Measurements from ENCODE around the gene GMPR2.
A peak's percentile ranks its signal among the peaks of the same experiment; 100 is the strongest.
"Not testable (repeated sequence)": the region's sequence is repeated elsewhere in the genome, so short reads cannot be mapped to it uniquely, and the experiment has no call there.

The GMPR2 gene

DNA sequence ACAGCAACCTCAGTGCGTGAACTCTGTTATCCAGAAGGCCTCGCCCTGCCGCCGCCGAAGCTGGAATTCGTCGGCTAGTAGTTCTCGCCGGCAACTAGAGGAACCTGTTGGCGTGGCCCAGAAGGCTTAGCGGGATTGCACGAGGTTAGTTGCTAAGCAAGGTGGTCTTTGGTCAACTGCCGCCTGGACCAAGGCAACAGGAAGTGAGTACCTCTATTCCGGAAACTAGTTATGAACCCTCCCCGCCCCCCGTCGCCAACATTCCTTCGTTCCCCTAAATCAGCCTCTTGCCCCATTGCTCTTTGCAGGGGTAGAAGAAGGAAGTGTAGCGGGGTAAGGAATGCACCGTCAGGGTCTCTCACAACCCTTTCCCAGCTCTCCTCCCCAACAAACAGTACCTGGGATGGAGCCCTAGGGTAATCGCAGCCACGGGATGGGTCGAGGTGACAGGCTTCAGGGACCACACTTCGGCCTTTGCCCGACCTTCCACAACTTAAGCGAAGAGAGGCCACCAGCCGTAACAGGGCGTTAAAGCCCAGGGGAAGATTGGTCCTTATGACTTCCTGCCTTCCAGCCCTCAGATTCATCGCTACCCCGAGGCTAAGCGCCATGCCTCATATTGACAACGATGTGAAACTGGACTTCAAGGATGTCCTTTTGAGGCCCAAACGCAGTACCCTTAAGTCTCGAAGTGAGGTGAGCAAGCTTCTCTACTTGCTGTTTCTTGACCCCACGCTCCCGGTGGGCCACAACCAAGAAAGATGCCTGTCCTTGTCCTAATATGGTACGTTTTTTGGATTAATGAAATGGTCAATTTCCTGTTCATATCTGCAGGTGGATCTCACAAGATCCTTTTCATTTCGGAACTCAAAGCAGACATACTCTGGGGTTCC lies at the start of gene GMPR2:
TSS of gene GMPR2 (plus strand) at position 285 of the 893 bp plus-strand sequence. CDS start at position 610, 325 bp downstream.
- DNase-seq = peak; percentile 77

DNA sequence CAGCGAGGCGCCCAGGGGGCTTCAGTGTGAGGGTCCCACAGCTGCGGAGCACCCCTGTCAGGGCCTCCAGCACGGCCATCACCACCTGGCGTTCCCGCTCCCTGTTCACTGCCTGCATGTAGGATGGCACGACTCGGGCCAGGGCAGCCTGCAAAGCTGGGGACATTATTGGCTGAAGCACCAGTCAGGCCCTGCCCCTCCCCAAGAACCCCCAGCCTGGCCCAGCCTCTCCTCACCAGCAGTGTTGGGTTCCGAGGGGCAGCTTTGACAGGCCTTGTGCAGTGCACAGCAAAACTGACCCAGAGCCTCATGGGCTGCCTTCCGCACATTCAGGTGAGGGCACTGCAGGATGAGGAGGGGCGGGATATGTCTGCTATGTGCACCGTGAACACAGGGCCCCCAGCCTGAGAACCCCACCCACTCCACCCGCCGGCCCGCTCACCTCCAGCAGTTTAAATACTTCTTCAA lies 49.7 kb upstream of the GMPR2 start:
- DNase-seq = no peak

DNA sequence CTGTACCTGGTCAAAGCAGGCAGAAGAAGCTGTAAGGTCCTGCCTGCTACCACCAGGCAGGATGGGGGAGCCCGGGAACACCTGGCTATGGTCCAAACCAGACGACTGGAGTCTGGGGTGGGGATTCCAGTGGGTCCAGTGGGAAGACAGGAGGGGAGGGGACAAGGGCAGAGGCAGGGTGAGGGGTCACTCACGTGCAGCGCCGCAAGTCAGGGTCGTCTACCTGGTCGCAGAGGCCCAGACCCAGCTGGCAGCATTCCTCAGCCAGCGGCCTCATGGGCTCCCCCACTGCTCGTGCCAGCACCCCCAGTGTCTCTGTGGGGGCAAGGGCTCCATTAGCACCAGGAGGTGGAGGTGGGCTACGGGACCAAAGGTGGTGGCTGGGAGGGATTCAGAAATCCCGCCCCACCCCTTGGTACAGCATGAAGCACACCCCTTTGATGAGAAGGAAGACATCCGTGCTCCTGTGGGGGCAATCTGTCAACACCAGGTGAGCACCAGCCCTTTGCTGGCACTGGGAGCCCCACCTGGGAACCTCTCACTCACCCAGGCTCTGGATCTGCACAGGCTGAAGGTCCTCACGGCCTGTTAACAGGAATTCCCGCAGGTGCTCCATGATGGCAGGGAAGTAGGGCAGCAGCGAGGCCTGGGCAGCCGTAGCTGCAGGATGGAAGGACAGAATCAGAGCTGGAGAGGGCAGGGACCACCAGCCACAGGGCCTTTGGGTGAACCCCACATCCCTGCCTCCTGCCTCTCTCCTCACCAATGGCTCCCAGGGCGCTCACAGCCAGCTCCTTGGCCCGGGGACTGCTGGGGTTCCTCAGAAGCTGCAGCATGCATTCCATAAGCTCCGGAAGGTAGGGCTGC lies 48.4 kb upstream of the GMPR2 start:
- DNase-seq = no peak

DNA sequence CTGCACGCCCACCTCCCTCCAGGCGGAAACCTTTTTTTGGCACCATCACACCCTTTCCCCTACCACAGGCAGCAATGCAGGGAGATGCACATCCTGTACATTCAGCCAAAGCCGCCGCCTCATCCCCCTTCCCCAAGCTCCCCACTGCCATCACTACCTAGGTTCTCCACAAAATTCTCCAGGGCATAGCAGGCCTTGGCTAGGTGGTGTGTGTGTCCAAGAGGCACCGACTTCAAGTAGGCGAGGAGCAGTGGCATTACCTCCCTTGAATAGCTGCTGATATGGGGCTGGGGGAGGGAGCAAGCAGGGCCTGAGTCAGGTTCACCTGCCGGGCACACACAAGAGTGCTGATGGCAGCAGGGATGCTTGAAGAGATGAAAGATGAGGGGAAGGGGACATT lies 47.7 kb upstream of the GMPR2 start:
- no peak for DNase-seq

DNA sequence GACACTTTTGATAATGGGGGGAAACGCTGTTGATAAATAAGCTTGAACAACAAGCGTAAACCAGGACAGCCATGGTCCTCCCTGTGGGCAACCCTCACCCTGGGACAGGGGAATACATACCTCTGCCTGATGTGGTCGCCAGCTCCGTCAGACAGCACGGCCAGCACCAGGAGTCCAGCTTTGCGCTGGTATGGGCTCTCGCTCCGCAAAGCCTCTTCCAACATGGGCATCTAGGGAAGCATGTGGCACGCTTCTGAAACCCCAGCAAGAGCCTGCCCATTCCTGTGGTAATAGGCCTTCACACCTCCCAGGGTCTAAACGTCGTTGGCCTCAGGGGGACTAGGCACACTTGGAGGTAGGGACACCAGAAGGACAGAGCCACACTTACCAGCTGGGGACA lies 47.0 kb upstream of the GMPR2 start:
- DNase-seq = no peak

DNA sequence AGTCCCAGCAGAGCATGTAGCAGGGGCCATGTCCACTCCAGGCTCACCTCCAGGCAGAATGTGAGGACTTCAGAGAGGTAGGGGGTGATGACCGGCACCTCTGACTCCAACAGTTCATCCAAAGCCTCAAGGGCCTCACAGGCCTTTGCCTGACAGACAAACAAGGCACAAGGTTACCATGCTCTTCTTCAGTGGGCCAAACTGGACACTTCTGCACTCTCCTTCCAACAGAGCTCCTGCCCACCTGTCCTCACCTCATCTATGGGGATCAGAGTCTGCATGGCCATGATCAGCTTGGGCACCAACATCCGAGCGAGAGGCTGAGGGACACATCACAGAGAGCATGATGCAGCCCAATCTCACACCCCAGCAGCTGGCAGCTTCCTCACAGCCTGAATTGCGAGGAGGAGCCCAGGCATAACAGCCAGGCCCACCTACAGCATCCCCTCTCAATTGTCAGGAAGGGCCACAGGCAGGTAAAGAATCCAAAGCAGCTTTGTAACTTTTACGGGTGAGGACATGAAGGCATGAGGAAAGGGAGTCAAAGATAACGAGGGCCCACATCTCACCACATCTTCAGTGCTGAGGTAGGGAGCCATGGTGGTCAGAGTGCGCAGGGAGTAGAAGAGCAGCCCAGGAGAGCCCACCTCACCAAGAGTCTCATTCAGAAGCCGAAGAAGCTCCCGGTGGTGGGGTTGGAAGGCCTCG lies 45.7 kb upstream of the GMPR2 start:
- no peak for DNase-seq

DNA sequence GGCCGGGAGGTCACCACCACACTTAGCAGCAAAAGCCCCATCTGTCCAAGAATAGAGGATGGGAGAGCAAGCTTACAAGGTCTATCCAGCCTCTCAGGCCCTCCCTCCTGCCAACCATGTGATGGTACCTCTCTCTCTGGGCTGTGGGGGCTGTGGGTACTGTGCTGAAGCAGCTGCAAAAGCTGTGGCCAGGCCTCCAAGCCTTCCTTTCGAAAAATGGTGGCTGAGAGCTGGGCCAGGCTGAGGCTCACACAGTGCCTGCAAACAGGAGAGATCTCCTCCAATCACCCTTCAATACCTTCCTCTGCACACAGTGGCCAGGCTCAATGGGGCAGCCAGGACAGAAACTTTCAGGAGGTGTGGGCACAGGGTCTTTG lies 45.2 kb upstream of the GMPR2 start:
- no peak for DNase-seq

DNA sequence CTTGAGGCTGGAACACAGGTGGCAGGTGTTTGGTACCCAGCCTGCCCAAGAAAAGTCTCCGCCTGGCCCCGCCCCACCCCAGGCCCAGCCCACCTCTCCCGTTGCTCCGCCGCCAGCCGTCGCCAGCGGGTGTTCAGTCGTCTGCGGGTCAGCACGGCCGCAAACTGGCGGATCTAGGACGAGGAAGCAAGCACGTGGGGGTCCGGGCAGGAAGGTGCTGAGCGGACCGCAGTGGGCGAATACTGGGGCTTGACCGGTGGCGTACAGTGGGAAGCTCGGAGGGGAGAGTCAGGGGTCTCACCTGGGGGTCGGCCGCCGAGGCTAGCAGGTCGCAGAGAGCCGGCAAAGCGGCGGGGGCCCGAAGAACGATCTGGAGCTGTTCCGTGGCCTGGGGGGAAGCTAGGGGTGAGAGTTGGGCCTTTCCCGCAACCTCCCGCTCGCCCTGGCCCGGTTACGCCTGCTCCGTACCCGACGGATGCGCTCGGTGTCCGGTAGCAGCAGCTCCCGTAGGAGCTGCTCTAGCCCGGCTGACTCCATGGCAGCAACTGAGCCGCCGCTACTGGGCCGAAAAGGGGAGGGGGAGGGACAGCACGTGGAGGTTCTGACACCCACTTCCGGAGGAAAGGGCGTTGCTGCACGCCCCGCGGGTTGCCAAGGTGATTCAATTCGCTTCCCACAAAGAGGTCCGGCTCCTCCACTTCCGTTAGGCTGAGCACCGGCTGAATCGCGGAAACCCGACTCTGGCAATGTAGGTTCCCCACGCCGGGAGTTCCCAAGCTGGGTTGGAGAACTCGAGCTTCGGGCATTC lies 44.3 kb upstream of the GMPR2 start, which contains the start of gene IPO4:
TSS of gene IPO4 (minus strand) at position 566 of the 808 bp plus-strand sequence. CDS start at position 537, 29 bp downstream.
- peak; percentile 96 for DNase-seq

DNA sequence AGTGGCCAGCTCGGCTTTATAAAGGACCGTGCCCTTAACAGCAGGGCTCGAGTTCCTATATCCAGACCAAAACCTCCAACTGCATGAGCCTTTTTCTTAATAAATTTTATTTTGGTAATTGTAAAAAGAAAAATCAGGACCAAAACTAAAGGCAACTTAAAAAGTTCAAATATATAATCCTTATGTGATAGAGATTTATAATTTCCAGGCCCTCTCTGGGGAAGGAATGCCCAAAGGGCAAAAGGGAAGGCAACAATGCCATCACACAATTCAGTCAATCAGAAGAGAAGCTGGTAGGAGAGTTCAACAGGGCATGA lies 43.7 kb upstream of the GMPR2 start:
- DNase-seq = no peak

DNA sequence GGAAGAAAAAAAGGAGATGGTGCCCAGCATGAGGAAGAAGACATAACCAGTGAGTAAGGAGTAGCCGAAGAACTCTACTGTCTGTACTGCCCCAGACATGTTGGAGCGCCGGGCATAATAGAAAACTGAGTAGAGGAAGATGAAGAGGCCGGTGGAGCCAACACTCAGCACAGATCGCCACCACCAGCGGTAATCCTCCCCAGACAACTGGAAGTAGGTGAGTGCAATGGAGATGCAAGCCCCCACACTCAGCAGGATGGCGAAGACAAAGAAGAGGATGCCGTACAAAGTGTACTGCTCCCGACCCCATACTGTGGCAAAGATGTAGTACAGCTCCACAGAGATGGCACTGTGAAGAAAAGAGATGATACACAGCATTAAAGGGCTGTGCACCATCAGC lies 43.3 kb upstream of the GMPR2 start:
- DNase-seq = no peak

DNA sequence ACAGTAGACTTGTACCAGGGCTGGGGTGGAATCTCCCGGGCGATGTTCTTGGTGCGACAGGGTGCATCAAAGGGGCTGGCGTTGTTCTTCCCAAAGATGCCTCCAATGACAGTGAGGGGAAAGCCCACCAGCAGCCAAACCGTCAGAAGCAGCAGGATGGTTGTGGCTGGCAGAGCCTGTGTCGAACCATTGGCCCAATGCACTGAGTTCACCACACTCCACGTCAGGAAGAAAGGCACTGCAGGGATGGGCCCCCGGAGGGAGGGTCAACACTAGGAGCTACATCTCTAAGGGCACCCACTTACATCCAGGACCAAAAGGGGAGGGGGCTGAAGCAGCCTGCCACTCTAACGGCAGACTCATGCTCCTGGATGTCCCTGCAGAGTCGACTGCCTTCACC lies 42.3 kb upstream of the GMPR2 start:
- DNase-seq = no peak

DNA sequence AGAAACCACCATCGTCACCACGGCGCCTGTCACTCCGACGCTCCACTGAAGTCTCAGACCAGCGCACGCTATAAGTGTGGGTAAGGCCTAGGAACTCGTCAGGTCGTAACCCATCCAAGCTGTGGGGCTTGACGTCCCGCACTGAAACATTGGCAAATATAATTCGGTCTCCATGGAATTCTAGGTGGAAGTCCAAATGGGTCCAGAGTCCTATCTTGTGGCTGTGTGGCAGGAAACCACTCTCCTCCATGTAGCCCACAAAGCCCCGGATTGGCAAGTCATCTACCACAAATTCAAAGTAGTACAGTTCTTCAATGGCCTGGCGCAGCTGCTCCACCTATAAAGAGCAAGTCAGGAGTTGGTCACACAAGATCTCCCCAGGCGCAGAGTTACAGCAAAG lies 39.8 kb upstream of the GMPR2 start:
- DNase-seq = no peak

DNA sequence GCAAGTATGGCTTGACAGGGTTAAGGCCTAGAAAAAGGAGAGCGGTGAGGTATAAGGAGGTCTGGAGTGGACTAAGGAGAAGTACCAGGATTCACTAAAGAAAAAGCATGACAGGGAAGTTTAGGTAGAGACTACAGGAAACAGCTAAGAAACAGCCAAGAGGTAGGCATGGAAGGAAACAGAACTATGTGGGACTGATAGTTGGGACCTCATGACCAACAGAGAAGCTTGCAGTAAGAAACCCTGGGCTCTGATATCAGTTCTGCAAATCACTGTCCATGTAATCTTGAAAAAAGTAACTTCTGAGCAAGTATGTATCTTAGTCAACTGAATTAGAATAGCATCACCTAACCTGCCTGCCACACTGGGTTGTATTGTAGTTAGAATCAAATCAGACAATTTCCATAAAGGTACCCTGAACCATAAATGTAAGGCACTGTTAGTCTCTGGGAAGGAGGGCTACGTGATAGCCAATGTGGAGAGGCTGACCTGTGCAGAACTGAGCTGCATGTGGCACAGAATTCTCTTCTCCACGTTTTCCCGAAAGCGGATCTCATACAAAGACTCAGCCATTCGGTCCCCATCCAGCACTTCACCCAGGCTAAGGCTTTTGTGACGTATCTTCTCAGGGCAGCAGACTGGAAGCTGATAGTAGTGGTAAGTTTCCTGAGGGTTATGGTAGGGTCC lies 38.4 kb upstream of the GMPR2 start:
- no peak for DNase-seq

DNA sequence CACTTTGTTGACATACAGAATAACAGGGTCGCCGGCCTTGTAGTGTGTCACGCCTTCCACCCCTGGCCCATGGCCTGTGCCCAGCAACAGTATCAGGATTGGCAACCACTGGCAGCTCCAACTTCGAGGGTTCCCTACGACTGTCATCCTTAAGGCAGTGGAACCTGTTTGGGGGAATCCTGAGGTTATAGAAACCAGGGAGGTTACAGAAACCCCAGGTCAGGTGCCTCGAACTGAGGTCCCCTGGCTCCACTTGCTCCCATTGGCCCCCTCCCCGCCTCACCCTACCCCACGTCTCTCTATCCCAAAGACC lies 37.9 kb upstream of the GMPR2 start:
- no peak for DNase-seq

DNA sequence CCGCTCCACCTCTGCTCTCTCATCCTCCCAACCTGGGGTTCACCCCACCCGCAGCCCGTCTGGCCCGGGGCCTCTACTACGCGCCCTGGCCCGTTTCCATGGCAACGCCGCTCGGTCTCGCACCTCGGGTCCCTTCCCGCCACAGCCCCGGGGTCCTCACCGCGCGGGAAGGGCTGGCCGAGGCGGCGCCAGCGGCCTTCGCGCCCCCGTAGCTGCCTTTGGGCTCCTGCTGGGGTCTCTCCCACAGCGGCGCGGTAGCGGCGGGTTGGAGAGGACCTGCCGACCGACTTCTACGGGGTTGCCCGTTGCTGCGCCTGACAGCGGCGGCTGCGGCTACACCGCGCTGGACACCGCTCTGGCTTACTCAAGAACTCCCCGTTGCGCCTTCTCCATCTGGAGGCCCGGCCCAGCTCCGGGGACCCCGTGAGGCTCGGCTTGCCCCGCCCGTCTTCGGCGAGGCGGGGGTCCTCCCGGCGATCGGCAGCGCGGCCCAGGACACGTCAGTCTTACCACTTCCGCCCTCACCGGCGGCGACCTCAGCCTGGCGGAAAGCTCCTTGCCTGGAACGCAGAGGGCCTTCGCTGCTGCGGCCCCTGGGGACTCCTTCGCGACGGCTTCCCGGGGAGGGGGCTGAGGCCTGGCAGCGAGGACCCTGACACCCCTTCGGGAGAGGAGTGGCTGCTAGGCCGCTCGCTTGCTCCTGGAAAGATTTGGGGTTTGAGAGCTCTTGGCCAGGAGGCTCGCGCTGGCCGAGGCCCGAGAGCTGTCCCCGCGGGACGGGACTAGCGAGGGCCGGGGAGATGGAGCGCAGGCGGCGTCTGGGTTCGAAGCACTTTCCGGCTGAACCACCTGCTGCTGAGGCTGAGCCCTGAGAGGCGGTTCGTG lies 37.3 kb upstream of the GMPR2 start, which contains the start of gene TM9SF1:
TSS of gene TM9SF1 (minus strand) at position 256 of the 885 bp plus-strand sequence. CDS start 422 bp downstream, outside the sequence.
- peak; percentile 71 for DNase-seq

DNA sequence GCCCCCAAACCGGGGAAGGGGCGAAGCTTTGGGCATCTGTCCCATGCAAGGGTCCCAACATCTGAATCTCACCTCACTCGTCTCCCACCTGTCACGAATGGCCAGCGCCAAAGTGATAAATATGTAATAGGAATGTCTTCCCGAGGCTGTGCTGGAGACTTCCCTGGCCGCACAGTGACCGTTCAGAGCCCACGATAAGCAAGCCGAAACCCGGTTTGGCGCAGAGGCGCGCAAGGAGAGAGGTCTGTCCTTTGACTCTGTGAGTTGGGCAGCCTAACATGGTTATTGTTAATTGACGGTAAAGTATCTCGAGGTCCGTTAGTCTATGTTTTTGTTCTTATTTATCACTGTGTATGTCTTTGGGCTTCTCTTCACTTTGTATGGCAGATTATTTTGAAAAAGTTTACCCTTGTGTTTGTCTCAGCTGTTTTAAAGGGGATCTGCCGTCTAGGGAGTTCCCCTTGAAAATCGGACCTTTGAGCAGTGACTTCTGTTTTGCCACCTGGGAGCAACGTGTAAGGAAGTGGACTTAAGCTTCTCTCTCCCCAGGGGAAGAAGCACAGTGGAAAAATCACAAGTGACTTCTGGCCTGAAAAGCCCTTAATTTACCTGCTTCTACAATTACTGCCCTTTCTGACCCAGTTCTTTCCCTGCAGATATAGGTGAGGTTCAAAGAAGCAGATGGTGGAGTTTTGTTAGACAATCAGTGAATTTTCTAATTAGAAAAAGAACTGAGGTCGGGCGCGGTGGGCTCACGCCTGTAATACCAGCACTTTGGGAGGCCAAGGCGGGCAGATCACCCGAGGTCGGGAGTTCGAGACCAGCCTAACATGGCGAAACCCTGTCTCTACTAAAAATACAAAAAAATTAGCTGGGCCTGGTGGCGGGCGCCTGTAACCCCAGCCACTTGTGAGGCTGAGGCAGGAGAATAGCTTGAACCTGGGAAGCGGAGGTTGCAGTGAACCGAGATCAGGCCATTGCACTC lies 36.4 kb upstream of the GMPR2 start:
- no peak for DNase-seq

DNA sequence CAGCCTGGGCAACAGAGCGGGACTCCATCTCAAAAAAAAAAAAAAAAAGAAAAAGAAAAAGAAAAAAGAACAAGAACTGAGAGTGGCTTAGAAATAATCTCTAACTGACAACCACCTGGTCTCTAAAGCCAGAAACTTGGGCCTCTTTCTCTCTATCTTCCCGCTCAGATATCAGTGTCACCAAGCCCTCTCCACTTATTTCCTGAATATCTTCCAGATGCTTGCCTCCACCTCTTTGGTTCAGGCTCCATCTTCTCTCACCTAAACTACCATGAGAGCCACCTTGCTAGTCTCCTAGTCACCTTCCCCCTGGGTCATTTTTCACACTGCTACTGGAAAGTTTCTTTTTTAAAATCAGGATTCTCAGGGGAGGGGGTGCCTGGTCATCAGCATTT lies 35.7 kb upstream of the GMPR2 start:
- no peak for DNase-seq

DNA sequence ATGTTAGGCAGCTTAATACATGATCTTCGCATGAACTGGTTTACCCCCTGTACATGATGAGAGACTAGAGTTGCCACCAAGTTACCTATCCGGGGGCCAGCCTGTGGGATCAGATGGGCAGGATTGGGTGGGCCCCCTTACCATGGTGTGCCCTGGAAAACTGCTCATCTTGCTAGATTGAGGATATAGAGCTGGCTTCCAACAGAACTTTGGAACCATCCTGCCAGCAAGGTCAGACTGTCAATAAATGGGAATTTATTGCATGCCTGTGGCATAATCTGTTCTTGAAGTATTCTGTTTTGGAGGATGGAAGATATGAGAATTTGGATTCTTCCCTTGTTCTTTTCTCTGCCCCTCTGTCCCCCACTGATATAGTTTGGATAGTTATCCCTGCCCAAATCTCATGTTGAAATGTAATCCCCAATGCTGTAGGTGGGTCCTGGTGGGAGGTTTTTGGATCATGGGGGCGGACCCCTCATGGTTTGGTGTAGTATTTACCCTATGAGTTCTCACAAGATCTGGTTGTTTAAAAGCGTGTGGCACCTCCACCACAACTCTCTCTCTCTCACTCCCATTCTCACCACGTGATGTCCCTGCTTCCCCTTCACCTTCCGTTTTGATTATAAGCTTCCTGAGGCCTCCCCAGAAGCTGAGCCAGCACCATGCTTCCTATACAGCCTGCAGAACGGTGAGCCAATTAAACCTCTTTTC lies 33.8 kb upstream of the GMPR2 start:
- no peak for DNase-seq

DNA sequence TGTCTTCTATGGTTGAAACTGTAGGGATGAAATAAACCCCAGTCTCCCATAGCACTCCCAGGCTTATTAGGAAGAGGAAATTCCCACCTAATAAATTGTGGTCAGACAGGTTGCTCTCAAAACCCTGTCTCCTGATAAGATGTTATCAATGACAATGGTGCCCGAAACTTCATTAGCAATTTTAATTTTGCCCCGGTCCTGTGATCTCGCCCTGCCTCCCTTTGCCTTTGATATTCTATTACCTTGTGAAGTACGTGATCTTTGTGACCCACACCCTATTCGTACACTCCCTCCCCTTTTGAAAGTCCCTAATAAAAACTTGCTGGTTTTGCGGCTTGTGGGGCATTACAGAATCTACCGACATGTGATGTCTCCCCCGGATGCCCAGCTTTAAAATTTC lies 30.2 kb upstream of the GMPR2 start:
- DNase-seq = not testable (repeated sequence)
